Testis (tissue), 2 donors: ENCODE data around the gene KATNIP.

Experiments used
- POLR2A ChIP-seq: fragments of 450-650 bp; IDR thresholded peaks from one replicate; pipeline ENCODE4 v1.6.1; 2017; ENCODE audit warnings: antibody characterized with exemption, mild to moderate bottlenecking, moderate library complexity
- TF ChIP-seq, protein P1 (sequence below), 3 experiments: fragments of 450-650 bp in 2 of 3; fragments of 200-600 bp in 1 of 3; sonication (generic) in 1 of 3; IDR thresholded peaks; one replicate each; pipeline ENCODE4 v1.5.1; 2016 to 2019; ENCODE audit warnings: antibody characterized with exemption in 3 of 3, mild to moderate bottlenecking in 2 of 3, moderate library complexity in 1 of 3

DNA sequence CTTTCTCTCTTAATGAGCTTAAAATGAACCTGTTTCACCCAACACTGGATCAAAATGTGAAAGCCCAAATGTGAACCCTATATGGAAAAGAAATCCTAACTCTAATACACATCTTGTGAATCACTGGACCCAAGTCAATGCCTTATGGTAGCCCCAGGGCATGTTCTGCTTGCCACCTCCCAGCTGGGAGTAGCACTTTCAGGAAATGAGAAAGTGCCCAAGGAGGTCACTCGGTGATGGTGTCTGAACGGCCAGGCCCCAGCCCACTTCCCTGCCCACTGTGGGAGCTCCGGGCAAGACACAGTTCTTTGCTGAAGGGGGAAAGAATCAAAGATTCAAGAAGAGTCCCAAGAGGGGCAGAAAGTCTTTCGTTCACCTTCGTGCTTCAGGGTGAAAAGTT is 46.3 kb upstream of the KATNIP start:
- TF ChIP-seq, protein P1, sequence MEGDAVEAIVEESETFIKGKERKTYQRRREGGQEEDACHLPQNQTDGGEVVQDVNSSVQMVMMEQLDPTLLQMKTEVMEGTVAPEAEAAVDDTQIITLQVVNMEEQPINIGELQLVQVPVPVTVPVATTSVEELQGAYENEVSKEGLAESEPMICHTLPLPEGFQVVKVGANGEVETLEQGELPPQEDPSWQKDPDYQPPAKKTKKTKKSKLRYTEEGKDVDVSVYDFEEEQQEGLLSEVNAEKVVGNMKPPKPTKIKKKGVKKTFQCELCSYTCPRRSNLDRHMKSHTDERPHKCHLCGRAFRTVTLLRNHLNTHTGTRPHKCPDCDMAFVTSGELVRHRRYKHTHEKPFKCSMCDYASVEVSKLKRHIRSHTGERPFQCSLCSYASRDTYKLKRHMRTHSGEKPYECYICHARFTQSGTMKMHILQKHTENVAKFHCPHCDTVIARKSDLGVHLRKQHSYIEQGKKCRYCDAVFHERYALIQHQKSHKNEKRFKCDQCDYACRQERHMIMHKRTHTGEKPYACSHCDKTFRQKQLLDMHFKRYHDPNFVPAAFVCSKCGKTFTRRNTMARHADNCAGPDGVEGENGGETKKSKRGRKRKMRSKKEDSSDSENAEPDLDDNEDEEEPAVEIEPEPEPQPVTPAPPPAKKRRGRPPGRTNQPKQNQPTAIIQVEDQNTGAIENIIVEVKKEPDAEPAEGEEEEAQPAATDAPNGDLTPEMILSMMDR (IDR thresholded peaks at IDR 0.05): no peak
- no peak for TF ChIP-seq POLR2A
